K562 (cell line): ENCODE results near the gene ORMDL2. TPM values are rescaled to one million over a fixed set of nuclear protein-coding genes. Genes with fewer than 3 reads are reported as not detected.
A peak's percentile ranks its signal among the peaks of the same experiment; 100 is the strongest.

ENCODE experiments used
- ATAC-seq: fragments of 200-7000 bp; cut with Tn5 transposase; 3 replicates; pipeline ENCODE4 v1.9.1; 2020; ENCODE audit warnings: moderate library complexity
- BruUV-seq: library from RNA; stranded (reverse); fragments of 400-500 nt; replicated peaks from 2 replicates; lab custom pipeline; 2021; lab: Mats Ljungman, UMichigan
- CTCF ChIA-PET: fragments of 300-600 bp; formaldehyde crosslinking; extraction: SDS; loops from one replicate; lab custom pipeline; 2021; ENCODE audit warnings: low intra/inter-chr PET ratio; lab: Yijun Ruan, JAX
- POLR2A ChIA-PET: fragments of 300-600, 350-650 bp; sonication (Branson Sonifier 250); formaldehyde crosslinking; extraction: SDS; loops from one replicate; lab custom pipeline; 2021; ENCODE audit warnings: antibody characterized with exemption, inconsistent platforms; lab: Yijun Ruan, JAX
- DNase-seq, 4 experiments: peaks; one replicate each; pipeline versions ENCODE4 v3.0.0 to v3.0.0-alpha.2; 2011 to 2018; ENCODE audit warnings: low spot score in 3 of 4, mixed read lengths in 3 of 4; ENCODE audit errors: extremely low read depth in 1 of 4
- FAIRE-seq: peaks from 2 replicates; lab custom pipeline; 2011; peaks lifted over from hg19 to GRCh38; lab: Jason Lieb, UNC
- H2AFZ ChIP-seq: 2 replicates; pipeline ENCODE4 v1.6.0; 2011; ENCODE audit warnings: low read depth, low read length, control low read depth, inconsistent platforms
- H3K27ac ChIP-seq: fragments of 200-600 bp; 3 replicates; pipeline ENCODE4 v1.8.0; 2011; ENCODE audit warnings: low read depth, mild to moderate bottlenecking, control low read depth, inconsistent platforms, low read length, moderate library complexity, mixed read lengths; ENCODE audit errors: extremely low read depth
- H3K27me3 ChIP-seq, 2 experiments: fragments of 300-600 bp in 1 of 2; 2 replicates in 1 of 2; 3 replicates in 1 of 2; pipeline versions ENCODE4 v1.6.0 to v1.8.0; 2011; ENCODE audit warnings: inconsistent platforms in 2 of 2, low read length in 2 of 2, mild to moderate bottlenecking in 1 of 2, mixed read lengths in 1 of 2, moderate library complexity in 1 of 2; ENCODE audit not compliant: control insufficient read depth in 2 of 2, insufficient read depth in 2 of 2
- H3K36me3 ChIP-seq: fragments of 300-600 bp; 3 replicates; pipeline ENCODE4 v1.8.0; 2011; ENCODE audit warnings: mild to moderate bottlenecking, low read length, inconsistent platforms; ENCODE audit not compliant: control insufficient read depth, insufficient read depth
- H3K4me1 ChIP-seq, 2 experiments: fragments of 200-600 bp in 1 of 2; replicated peaks in 1 of 2; 2 replicates in 1 of 2; 3 replicates in 1 of 2; pipeline versions ENCODE4 v1.5.1 to v1.8.0; 2011; ENCODE audit warnings: inconsistent platforms in 2 of 2, low read length in 2 of 2, mild to moderate bottlenecking in 1 of 2, mixed read lengths in 1 of 2, moderate library complexity in 1 of 2; ENCODE audit not compliant: control insufficient read depth in 2 of 2, insufficient read depth in 2 of 2
- H3K4me2 ChIP-seq: 2 replicates; pipeline ENCODE4 v1.6.1; 2011; ENCODE audit warnings: low read length, control low read depth, inconsistent platforms, mixed read lengths; ENCODE audit not compliant: insufficient read depth
- H3K4me3 ChIP-seq: fragments of 200-600 bp; sonication (generic), shearing (Covaris generic); 2 replicates; pipeline ENCODE4 v1.5.1; 2016; ENCODE audit warnings: control low read depth, inconsistent platforms
- H3K79me2 ChIP-seq: fragments of 200-600 bp; 3 replicates; pipeline ENCODE4 v1.8.0; 2011; ENCODE audit warnings: low read length, inconsistent platforms; ENCODE audit not compliant: control insufficient read depth, insufficient read depth
- H3K9ac ChIP-seq, 2 experiments: 2 replicates each; pipeline versions ENCODE4 v1.6.0 to v1.6.1; 2011; ENCODE audit warnings: low read depth in 2 of 2, low read length in 2 of 2, control low read depth in 1 of 2, inconsistent platforms in 1 of 2, mild to moderate bottlenecking in 1 of 2, mixed read lengths in 1 of 2; ENCODE audit not compliant: insufficient read depth in 1 of 2
- H3K9me1 ChIP-seq: one replicate; pipeline ENCODE4 v1.6.0; 2011; ENCODE audit warnings: inconsistent platforms, mild to moderate bottlenecking, low read length, moderate library complexity; ENCODE audit not compliant: control insufficient read depth, insufficient read depth
- H3K9me3 ChIP-seq: replicated peaks from 2 replicates; pipeline ENCODE4 v1.5.1; 2011; ENCODE audit warnings: low read depth, low read length, inconsistent platforms; ENCODE audit not compliant: control insufficient read depth, insufficient read depth
- H4K20me1 ChIP-seq: replicated peaks from 2 replicates; pipeline ENCODE4 v1.6.1; 2011; ENCODE audit warnings: low read length, inconsistent platforms, mixed read lengths; ENCODE audit not compliant: control insufficient read depth, insufficient read depth
- CBX1 ChIP-seq: sonication (generic); IDR thresholded peaks from 2 replicates; pipeline ENCODE4 v1.6.1; 2016; ENCODE audit warnings: antibody characterized with exemption, low read depth, mild to moderate bottlenecking
- CTBP1 ChIP-seq: fragments of 450-650 bp; IDR thresholded peaks from 2 replicates; pipeline ENCODE4 v1.6.1; 2016; ENCODE audit warnings: borderline replicate concordance
- ETV5 ChIP-seq: sonication (generic); formaldehyde crosslinking; IDR thresholded peaks from 2 replicates; pipeline ENCODE4 v1.4.0; 2020; ENCODE audit warnings: low read depth, mild to moderate bottlenecking, missing genetic modification reagents
- ETV6 ChIP-seq, 3 experiments: fragments of 150-350 bp in 1 of 3; sonication (generic) in 1 of 3; formaldehyde crosslinking in 1 of 3; IDR thresholded peaks; 2 replicates each; pipeline versions ENCODE4 v1.6.1 to v1.8.0; 2014 to 2022; ENCODE audit warnings: borderline replicate concordance in 2 of 3, low read depth in 2 of 3, antibody characterized with exemption in 1 of 3, low read length in 1 of 3, mild to moderate bottlenecking in 1 of 3, missing genetic modification reagents in 1 of 3
- KLF1 ChIP-seq: fragments of 450-650 bp; IDR thresholded peaks from 2 replicates; pipeline ENCODE4 v1.6.1; 2016; ENCODE audit warnings: missing genetic modification characterization, missing compliant biosample characterization
- LCOR ChIP-seq: sonication (generic); formaldehyde crosslinking; IDR thresholded peaks from 2 replicates; pipeline ENCODE4 v1.8.0; 2022; ENCODE audit warnings: mild to moderate bottlenecking, missing genetic modification reagents
- RBFOX2 ChIP-seq: fragments of 200-400 bp; formaldehyde crosslinking; IDR thresholded peaks from 2 replicates; pipeline ENCODE4 v1.6.1; 2017; ENCODE audit warnings: low read depth, mild to moderate bottlenecking, low read length, moderate library complexity
- SMAD3 ChIP-seq: fragments of 450-650 bp; formaldehyde crosslinking; conservative IDR thresholded peaks from 2 replicates; pipeline ENCODE4 v1.4.0; 2020; ENCODE audit warnings: mild to moderate bottlenecking
- SREBF2 ChIP-seq: sonication (generic); formaldehyde crosslinking; IDR thresholded peaks from 2 replicates; pipeline ENCODE4 v1.4.0; 2020; ENCODE audit warnings: mild to moderate bottlenecking, missing genetic modification reagents
- TFAP4 ChIP-seq: sonication (generic); formaldehyde crosslinking; IDR thresholded peaks from 2 replicates; pipeline ENCODE4 v1.8.0; 2022; ENCODE audit warnings: missing genetic modification reagents, mild to moderate bottlenecking, moderate library complexity, borderline replicate concordance
- WGBS: fragments of 100-300 bp; shearing (Covaris generic); methylation state at CpG from one replicate; pipeline ENCODE4 v1.1.6; 2016; ENCODE audit warnings: low coverage, mixed read lengths; ENCODE audit not compliant: insufficient coverage; ENCODE audit errors: missing lambda C conversion rate; 5-methylcytosine and 5-hydroxymethylcytosine counted together
- in situ Hi-C: fragments of 300-500 bp; cut with MboI; formaldehyde crosslinking; loops from 4 replicates; pipeline ENCODE4 v1.15.0; 2018; ENCODE audit warnings: inconsistent platforms, mixed read lengths
- intact Hi-C: fragments of 100-400 bp; cut with micrococcal nuclease; formaldehyde crosslinking; loops from 2 replicates; pipeline ENCODE4 v1.14.2; 2022
- polyA plus RNA-seq, 8 experiments: library from polyadenylated mRNA; depleted of rRNA in 4 of 8; stranded (reverse) in 5 of 8; unstranded in 3 of 8; fragments of >200 nt; fragmentation: Nextera tagmentation in 2 of 8; fragmentation: Illumina TruSeq in 1 of 8; extraction: Ambion mirVana in 2 of 8; extraction: Trizol in 1 of 8; gene quantifications; 2 replicates each; pipeline versions ENCODE4 v1.2.1 to v1.2.3, GENCODE V29; 2011 to 2014; ENCODE audit warnings: inconsistent platforms in 1 of 8, missing spikeins in 1 of 8
- total RNA-seq, 7 experiments: library from RNA; depleted of rRNA in 6 of 7; stranded (reverse); fragments of >200 nt in 6 of 7; fragmentation: Illumina TruSeq in 2 of 7; extraction: Trizol in 2 of 7; gene quantifications; 2 replicates each; pipeline versions ENCODE4 v1.2.1 to v1.2.3, GENCODE V29; 2011 to 2021; ENCODE audit warnings: low replicate concordance in 1 of 7
- TF ChIP-seq, protein P1 (sequence below): fragments of 200-400 bp; formaldehyde crosslinking; IDR thresholded peaks from 2 replicates; pipeline ENCODE4 v1.6.1; 2017; ENCODE audit warnings: mild to moderate bottlenecking, low read depth, low read length, moderate library complexity
- TF ChIP-seq, protein P2 (sequence below): fragments of 250-450 bp; sonication (Bioruptor Pico); IDR thresholded peaks from 2 replicates; pipeline ENCODE4 v1.5.0; 2021; ENCODE audit warnings: mild to moderate bottlenecking, moderate library complexity

Gene ORMDL2
- total and polyA plus RNA-seq, 9 of the 15 experiments (the other 6 are each of a cell fraction or from before 2014, with no cell fraction given): 9.9 to 113 (median 34.4) TPM

DNA sequence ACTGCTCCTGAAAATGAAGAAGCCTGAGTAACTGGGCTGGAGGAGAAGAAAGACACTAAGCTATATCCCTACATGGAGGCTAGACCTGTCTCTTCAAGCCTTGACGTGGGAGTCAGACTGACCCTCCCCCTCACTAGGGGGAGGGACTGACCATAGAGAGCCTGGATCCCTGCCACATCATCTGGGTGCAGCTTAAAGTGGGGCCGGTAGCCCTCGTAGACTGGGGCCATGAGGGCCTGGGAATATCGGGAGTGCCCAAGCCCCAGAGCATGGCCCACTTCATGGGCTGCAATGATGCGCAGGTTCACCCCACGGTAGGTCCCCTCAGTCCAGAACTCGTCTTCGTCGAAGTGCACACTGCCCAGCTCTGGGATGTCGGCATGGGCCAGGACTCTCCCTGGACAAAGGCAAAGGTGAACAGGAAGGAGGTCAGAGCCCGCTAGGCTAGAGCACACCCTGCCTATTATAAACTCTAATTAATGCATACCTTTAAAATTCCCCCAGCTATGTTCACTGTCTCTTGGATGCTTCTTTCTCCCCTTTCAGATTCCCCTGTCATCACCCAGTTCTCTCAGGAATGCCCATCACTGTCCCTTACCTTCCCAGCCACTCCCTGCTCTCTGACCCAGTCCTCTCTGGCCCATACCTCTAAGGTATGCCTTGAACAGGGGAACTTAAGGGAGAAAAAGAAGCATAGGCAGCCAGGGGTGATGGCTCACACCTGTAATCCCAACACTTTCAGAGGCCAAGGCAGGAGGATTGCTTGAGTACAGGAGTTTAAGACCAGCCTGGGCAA is 21.7 kb downstream of the ORMDL2 start:
- Histone ChIP-seq H3K4me1 (peaks cover 10 to 14% of the 10 kb centered on the region in 2 experiments), H3K27me3 (no peaks in the 10 kb centered on the region), H3K27ac (no peak overlapping the region), H3K79me2 (no peaks in the 10 kb centered on the region), H3K9me3 (no peaks in the 10 kb centered on the region), H4K20me1 (no peaks in the 10 kb centered on the region), H3K4me3 (no peak overlapping the region), H3K9ac (peak overlapping the region in 1 of 2 experiments; percentile 72; a peak in 2 of 4 replicates), H3K4me2 (no peak overlapping the region), H3K9me1 (no peaks in the 10 kb centered on the region), H3K36me3 (no peaks in the 10 kb centered on the region), H2AFZ (0 out of 2 replicates have a peak overlapping the region, but pooled peaks have one; percentile 12)
- FAIRE-seq: peak; percentile 86
- intact Hi-C loops: no loop called here
- POLR2A ChIA-PET: interaction anchor here (0.6 to 2.4 kb wide), 6 partner anchors 7 to 487 kb away, joined by 3 to 10 read pairs (median 3); partner anchors contain the start of gene DNAJC14
- peak; percentile 65 for ATAC-seq
- in situ Hi-C loops: no loop called here
- CTCF ChIA-PET: interaction anchor here (0.6 kb wide), 1 partner anchor 19 kb away, joined by 3 read pairs; no protein-coding TSS in a partner anchor
- DNase-seq: peak; percentile 58 to 71 (median 63)
- no TSS peak for BruUV-seq
- 45% methylated on average over 11 of the region's 11 CpGs for WGBS
- TF ChIP-seq CTBP1: 0 out of 2 replicates have a peak, but pooled peaks have one; percentile 11
- no peak for TF ChIP-seq SMAD3
- no peak for TF ChIP-seq TFAP4
- TF ChIP-seq, protein P1, sequence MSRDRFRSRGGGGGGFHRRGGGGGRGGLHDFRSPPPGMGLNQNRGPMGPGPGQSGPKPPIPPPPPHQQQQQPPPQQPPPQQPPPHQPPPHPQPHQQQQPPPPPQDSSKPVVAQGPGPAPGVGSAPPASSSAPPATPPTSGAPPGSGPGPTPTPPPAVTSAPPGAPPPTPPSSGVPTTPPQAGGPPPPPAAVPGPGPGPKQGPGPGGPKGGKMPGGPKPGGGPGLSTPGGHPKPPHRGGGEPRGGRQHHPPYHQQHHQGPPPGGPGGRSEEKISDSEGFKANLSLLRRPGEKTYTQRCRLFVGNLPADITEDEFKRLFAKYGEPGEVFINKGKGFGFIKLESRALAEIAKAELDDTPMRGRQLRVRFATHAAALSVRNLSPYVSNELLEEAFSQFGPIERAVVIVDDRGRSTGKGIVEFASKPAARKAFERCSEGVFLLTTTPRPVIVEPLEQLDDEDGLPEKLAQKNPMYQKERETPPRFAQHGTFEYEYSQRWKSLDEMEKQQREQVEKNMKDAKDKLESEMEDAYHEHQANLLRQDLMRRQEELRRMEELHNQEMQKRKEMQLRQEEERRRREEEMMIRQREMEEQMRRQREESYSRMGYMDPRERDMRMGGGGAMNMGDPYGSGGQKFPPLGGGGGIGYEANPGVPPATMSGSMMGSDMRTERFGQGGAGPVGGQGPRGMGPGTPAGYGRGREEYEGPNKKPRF: no peak
- TF ChIP-seq RBFOX2: no peak
- no peak for TF ChIP-seq ETV6 (IDR thresholded peaks at IDR 0.05; ENCODE audit: borderline replicate concordance in 1 of 2, low read depth in 2 of 2, low read length in 1 of 2)
- TF ChIP-seq ETV6 (CRISPR knock-in tag; IDR thresholded peaks at IDR 0.05; ENCODE audit: borderline replicate concordance): no peak
- TF ChIP-seq KLF1 (tag): no peak
- no peak for TF ChIP-seq ETV5
- TF ChIP-seq, protein P2, sequence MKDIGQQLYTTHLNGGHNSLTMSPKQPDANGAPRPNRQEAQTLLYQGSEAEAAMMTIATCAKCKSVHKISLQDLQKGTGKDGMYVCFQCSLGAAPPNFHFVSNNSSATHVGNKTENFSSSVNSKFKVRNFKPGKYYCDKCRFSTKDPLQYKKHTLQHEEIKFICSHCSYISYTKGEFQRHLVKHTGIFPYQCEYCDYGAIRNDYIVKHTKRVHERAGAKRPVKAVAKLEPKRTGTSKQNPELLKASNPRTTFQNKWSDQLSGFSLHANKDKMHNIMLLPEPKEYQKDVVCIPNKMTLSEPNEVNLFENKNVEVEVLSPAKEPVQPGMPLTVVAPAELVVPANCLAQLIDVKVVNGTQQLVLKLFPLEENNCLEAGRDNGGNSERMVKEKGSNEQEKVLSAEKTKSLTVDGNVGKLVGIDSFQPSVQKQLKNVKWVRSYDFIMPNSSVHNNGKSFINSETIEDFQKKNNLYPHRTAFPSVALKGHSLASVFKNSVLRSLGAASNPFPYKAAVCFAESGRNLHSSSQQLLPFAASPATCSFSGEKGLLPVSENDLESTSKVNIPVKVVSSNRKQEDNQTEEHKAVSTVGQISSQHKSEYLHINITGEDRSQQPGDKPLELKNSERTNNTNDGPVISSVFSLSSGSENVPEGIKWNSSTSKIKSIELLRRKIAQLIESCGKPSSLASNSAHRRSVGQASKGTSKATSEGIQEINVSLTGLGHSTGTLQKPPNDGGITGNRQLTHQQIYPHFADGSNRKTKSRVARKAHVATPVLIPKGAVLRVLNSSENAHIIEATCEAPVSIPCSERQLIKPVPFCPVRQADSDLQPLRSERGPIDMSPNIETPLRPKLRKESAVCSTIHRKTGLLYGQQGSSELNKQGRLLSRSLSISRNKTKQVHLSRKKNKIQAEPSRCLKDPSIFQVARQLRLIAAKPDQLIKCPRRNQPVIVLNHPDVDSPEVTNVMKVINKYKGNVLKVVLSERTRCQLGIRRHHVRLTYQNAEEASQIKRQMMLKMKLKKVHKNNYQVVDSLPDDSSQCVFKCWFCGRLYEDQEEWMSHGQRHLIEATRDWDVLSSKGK (CRISPR knock-in tag): no peak
- TF ChIP-seq CBX1: no peak
- TF ChIP-seq SREBF2: no peak
- TF ChIP-seq LCOR: no peak
